ENCODE data around the gene FAM78A. TPM values are rescaled to one million over a fixed set of nuclear protein-coding genes. Genes with fewer than 3 reads are reported as not detected.

Gene FAM78A
- polyA plus RNA-seq, 1 donor from 2014 or later = 0.47 TPM

DNA sequence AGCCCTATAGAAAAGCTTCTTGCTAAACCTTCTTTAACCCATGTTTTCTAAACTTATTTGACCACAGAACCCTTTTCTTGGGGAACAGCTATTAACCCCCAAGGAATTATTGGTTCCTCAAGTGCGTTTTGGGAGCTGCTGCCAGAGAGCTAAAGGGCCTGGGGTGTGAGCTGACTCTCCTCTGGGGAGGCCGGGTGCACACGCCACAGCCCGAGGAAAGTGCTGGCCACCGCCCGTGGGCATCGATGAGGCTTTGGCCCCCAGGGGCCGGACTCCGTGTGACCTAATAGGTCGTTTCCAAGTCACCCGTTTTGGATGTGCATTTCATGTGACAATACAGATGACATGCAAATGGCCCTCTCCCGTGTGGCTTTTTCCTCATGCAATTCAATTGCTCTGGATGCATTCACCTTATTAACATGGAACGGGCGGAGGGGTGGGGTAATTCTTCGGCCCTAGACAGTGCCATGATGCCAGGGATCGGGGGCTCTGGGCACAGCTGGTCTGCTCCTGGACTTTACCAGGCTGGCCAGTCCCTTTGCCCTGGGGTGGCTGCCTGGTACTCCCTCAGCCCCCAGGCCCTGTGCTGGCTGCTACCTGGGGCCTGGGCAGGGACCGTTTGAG, 32.7 kb upstream of the FAM78A start:
- Histone ChIP-seq H3F3A (ENCODE audit: insufficient read depth, low read length, poor library complexity, severe bottlenecking) (no peaks in the 10 kb centered on the region), H3K36me3 (ENCODE audit: insufficient read depth, low read length) (no peaks in the 10 kb centered on the region), H3K27ac (ENCODE audit: low read length) (no peak overlapping the region), H3K9me2 (ENCODE audit: insufficient read depth, low read length) (no peaks in the 10 kb centered on the region), H3K4me2 (ENCODE audit: low read length) (no peak overlapping the region), H3K27me3 (ENCODE audit: insufficient read depth, low read depth, low read length) (no peaks in the 10 kb centered on the region), H3K9me3 (ENCODE audit: low read length) (no peaks in the 10 kb centered on the region), H4K20me1 (ENCODE audit: insufficient read depth) (no peaks in the 10 kb centered on the region), H3K9ac (ENCODE audit: low read length) (no peak overlapping the region), H3K4me3 (ENCODE audit: low read length) (no peak overlapping the region), H2AFZ (ENCODE audit: low read depth, low read length) (no peak overlapping the region), H3K79me2 (replicated peaks; ENCODE audit: insufficient read depth, low read length) (no peaks in the 10 kb centered on the region)
- TF ChIP-seq, protein P1, sequence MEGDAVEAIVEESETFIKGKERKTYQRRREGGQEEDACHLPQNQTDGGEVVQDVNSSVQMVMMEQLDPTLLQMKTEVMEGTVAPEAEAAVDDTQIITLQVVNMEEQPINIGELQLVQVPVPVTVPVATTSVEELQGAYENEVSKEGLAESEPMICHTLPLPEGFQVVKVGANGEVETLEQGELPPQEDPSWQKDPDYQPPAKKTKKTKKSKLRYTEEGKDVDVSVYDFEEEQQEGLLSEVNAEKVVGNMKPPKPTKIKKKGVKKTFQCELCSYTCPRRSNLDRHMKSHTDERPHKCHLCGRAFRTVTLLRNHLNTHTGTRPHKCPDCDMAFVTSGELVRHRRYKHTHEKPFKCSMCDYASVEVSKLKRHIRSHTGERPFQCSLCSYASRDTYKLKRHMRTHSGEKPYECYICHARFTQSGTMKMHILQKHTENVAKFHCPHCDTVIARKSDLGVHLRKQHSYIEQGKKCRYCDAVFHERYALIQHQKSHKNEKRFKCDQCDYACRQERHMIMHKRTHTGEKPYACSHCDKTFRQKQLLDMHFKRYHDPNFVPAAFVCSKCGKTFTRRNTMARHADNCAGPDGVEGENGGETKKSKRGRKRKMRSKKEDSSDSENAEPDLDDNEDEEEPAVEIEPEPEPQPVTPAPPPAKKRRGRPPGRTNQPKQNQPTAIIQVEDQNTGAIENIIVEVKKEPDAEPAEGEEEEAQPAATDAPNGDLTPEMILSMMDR (IDR thresholded peaks at IDR 0.05; ENCODE audit: poor library complexity, severe bottlenecking) = no peak
- TF ChIP-seq EP300 (conservative IDR thresholded peaks at IDR 0.05; ENCODE audit: poor library complexity, severe bottlenecking) (no peak), EZH2 (IDR thresholded peaks at IDR 0.05; ENCODE audit: borderline replicate concordance, insufficient read depth, low read length, poor library complexity, severe bottlenecking) (no peak), TAF1 (IDR thresholded peaks at IDR 0.05; ENCODE audit: low read depth) (no peak), MXI1 (conservative IDR thresholded peaks at IDR 0.05; ENCODE audit: poor library complexity, severe bottlenecking) (no peak), SMC3 (conservative IDR thresholded peaks at IDR 0.05; ENCODE audit: poor library complexity) (no peak), POLR2AphosphoS5 (IDR thresholded peaks at IDR 0.05) (no peak), RAD21 (conservative IDR thresholded peaks at IDR 0.05) (no peak)
- TF ChIP-seq, protein P2, sequence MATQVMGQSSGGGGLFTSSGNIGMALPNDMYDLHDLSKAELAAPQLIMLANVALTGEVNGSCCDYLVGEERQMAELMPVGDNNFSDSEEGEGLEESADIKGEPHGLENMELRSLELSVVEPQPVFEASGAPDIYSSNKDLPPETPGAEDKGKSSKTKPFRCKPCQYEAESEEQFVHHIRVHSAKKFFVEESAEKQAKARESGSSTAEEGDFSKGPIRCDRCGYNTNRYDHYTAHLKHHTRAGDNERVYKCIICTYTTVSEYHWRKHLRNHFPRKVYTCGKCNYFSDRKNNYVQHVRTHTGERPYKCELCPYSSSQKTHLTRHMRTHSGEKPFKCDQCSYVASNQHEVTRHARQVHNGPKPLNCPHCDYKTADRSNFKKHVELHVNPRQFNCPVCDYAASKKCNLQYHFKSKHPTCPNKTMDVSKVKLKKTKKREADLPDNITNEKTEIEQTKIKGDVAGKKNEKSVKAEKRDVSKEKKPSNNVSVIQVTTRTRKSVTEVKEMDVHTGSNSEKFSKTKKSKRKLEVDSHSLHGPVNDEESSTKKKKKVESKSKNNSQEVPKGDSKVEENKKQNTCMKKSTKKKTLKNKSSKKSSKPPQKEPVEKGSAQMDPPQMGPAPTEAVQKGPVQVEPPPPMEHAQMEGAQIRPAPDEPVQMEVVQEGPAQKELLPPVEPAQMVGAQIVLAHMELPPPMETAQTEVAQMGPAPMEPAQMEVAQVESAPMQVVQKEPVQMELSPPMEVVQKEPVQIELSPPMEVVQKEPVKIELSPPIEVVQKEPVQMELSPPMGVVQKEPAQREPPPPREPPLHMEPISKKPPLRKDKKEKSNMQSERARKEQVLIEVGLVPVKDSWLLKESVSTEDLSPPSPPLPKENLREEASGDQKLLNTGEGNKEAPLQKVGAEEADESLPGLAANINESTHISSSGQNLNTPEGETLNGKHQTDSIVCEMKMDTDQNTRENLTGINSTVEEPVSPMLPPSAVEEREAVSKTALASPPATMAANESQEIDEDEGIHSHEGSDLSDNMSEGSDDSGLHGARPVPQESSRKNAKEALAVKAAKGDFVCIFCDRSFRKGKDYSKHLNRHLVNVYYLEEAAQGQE (IDR thresholded peaks at IDR 0.05; ENCODE audit: borderline replicate concordance) = no peak

DNA sequence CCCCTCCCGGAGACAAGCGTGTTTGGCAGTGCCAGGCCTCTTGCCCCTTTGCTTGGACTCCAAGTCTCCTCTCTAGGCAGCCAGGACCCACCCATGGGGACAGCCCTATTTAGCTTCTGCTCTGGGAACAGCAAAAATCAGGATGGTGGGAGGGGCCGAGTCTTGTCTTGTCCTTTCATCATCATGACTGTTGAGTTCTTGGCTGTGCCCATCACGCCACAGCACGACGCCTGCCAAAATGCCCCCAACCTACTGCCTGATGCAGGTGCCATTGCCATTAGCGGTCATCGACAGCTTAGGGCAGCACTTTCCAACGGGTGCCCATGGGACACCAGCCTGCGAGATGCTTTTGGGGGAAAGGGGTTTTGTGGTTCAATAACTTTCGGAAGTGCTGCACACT, 32.1 kb upstream of the FAM78A start:
- no peaks in the 10 kb centered on the region for H3F3A ChIP-seq (ENCODE audit: insufficient read depth, low read length, poor library complexity, severe bottlenecking)
- H3K79me2 ChIP-seq (replicated peaks; ENCODE audit: insufficient read depth, low read length) = no peaks in the 10 kb centered on the region
- H3K9me2 ChIP-seq (ENCODE audit: insufficient read depth, low read length) = no peaks in the 10 kb centered on the region
- no peak overlapping the region for H3K27ac ChIP-seq (ENCODE audit: low read length)
- H4K20me1 ChIP-seq (ENCODE audit: insufficient read depth) = no peaks in the 10 kb centered on the region
- H3K4me2 ChIP-seq (ENCODE audit: low read length) = no peak overlapping the region
- H3K27me3 ChIP-seq (ENCODE audit: insufficient read depth, low read depth, low read length) = no peaks in the 10 kb centered on the region
- H3K9ac ChIP-seq (ENCODE audit: low read length) = no peak overlapping the region
- no peak overlapping the region for H2AFZ ChIP-seq (ENCODE audit: low read depth, low read length)
- no peak for TF ChIP-seq TAF1 (IDR thresholded peaks at IDR 0.05; ENCODE audit: low read depth)
- no peak for TF ChIP-seq EZH2 (IDR thresholded peaks at IDR 0.05; ENCODE audit: borderline replicate concordance, insufficient read depth, low read length, poor library complexity, severe bottlenecking)
- TF ChIP-seq EP300 (conservative IDR thresholded peaks at IDR 0.05; ENCODE audit: poor library complexity, severe bottlenecking) = no peak
- no peak for TF ChIP-seq SMC3 (conservative IDR thresholded peaks at IDR 0.05; ENCODE audit: poor library complexity)
- no peak for TF ChIP-seq RAD21 (conservative IDR thresholded peaks at IDR 0.05)
- TF ChIP-seq, protein P2 (IDR thresholded peaks at IDR 0.05; ENCODE audit: borderline replicate concordance) = no peak
- TF ChIP-seq, protein P1 (IDR thresholded peaks at IDR 0.05; ENCODE audit: poor library complexity, severe bottlenecking) = no peak
- TF ChIP-seq MXI1 (conservative IDR thresholded peaks at IDR 0.05; ENCODE audit: poor library complexity, severe bottlenecking) = no peak
- TF ChIP-seq POLR2AphosphoS5 (IDR thresholded peaks at IDR 0.05) = no peak
- no peaks in the 10 kb centered on the region for H3K36me3 ChIP-seq (ENCODE audit: insufficient read depth, low read length)
- H3K4me3 ChIP-seq (ENCODE audit: low read length) = no peak overlapping the region
- no peaks in the 10 kb centered on the region for H3K9me3 ChIP-seq (ENCODE audit: low read length)
